Astrocyte (in vitro differentiated cells and primary cell): Measurements from ENCODE around the gene SLC9A7.

Source experiments
- EZH2 ChIP-seq: IDR thresholded peaks from 2 replicates; pipeline ENCODE4 v1.6.1; 2012; ENCODE audit warnings: mild to moderate bottlenecking, low read length, inconsistent platforms; ENCODE audit not compliant: insufficient read depth
- TF ChIP-seq, protein P1 (sequence below): IDR thresholded peaks from 2 replicates; pipeline ENCODE4 v1.5.1; 2011; ENCODE audit warnings: low read depth, mild to moderate bottlenecking, inconsistent platforms, low read length, moderate library complexity; ENCODE audit not compliant: insufficient read depth

DNA sequence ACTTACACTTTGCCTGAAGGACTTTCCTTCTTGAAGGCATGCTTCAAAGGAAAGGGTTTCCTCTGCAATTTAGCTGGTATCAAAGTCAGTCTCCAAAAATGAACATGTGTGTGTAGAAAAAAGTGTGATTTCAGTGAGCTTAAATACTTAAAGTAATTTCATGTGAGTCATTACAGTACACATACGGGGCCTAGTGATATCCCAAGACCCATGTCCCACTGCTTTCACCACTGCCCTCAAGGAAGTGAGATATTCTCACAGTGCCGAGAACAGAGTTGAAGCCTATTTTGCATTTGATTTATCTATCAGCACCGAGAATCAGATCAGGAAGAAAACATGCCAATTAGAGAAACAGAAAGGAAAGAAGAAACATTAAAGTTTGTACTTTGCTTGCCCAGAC, 124.3 kb downstream of the SLC9A7 start:
- TF ChIP-seq, protein P1, sequence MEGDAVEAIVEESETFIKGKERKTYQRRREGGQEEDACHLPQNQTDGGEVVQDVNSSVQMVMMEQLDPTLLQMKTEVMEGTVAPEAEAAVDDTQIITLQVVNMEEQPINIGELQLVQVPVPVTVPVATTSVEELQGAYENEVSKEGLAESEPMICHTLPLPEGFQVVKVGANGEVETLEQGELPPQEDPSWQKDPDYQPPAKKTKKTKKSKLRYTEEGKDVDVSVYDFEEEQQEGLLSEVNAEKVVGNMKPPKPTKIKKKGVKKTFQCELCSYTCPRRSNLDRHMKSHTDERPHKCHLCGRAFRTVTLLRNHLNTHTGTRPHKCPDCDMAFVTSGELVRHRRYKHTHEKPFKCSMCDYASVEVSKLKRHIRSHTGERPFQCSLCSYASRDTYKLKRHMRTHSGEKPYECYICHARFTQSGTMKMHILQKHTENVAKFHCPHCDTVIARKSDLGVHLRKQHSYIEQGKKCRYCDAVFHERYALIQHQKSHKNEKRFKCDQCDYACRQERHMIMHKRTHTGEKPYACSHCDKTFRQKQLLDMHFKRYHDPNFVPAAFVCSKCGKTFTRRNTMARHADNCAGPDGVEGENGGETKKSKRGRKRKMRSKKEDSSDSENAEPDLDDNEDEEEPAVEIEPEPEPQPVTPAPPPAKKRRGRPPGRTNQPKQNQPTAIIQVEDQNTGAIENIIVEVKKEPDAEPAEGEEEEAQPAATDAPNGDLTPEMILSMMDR: no peak
- TF ChIP-seq EZH2: no peak
